Esophagus squamous epithelium (tissue), 5 donors: ENCODE measurements around the gene COL9A1. TPM values are rescaled to one million over a fixed set of nuclear protein-coding genes. Genes with fewer than 3 reads are reported as not detected.
"Not testable (repeated sequence)": the region's sequence is repeated elsewhere in the genome, so short reads cannot be mapped to it uniquely, and the experiment has no call there.

ENCODE experiments used
- DNase-seq: peaks from one replicate; lab custom pipeline; 2025; lab: John Stamatoyannopoulos, UW
- H3K27ac ChIP-seq, 4 donors: fragments of 200-600 bp; sonication (generic); one replicate each; pipeline ENCODE4 v1.5.1; 2016 to 2019; ENCODE audit warnings: mild to moderate bottlenecking in 1 of 4
- H3K27me3 ChIP-seq, 4 donors: fragments of 200-600 bp; sonication (generic); 1 replicate in 3 of 4; 2 replicates in 1 of 4; pipeline versions ENCODE4 v1.5.1 to v1.6.0; 2017 to 2021; ENCODE audit warnings: antibody characterized with exemption in 1 of 4
- H3K36me3 ChIP-seq, 3 donors: fragments of 200-600 bp; sonication (generic); one replicate each; pipeline ENCODE4 v1.5.1; 2016 to 2019
- H3K4me1 ChIP-seq, 3 donors: fragments of 200-600 bp; sonication (generic); one replicate each; pipeline ENCODE4 v1.5.1; 2017 to 2019
- H3K4me3 ChIP-seq, 4 donors: fragments of 200-600 bp; sonication (generic); 1 replicate in 3 of 4; 2 replicates in 1 of 4; pipeline ENCODE4 v1.5.1; 2016 to 2019; ENCODE audit warnings: mild to moderate bottlenecking in 2 of 4, moderate library complexity in 1 of 4
- H3K9me3 ChIP-seq, 3 donors: fragments of 200-600 bp; sonication (generic); one replicate each; pipeline ENCODE4 v1.5.1; 2016 to 2019
- POLR2A ChIP-seq, 4 donors: fragments of 450-650 bp; IDR thresholded peaks; one replicate each; pipeline ENCODE4 v1.6.1; 2017; ENCODE audit warnings: antibody characterized with exemption in 4 of 4, mild to moderate bottlenecking in 4 of 4, moderate library complexity in 3 of 4
- WGBS, 2 donors: methylation state at CpG; one replicate each; pipeline ENCODE4 v1.1.5; 2018; 5-methylcytosine and 5-hydroxymethylcytosine counted together
- intact Hi-C: fragments of 100-400 bp; cut with DNase I; formaldehyde crosslinking; loops from one replicate; pipeline ENCODE4 v1.15.0; 2022
- total RNA-seq, 4 donors: library from RNA; depleted of rRNA; stranded (reverse); fragments of >200 nt; gene quantifications; one replicate each; pipeline ENCODE4 v1.1.0, GENCODE V29; 2016
- TF ChIP-seq, protein P1 (sequence below), 6 experiments: fragments of 450-650 bp in 4 of 6; fragments of 200-600 bp in 2 of 6; sonication (generic) in 2 of 6; IDR thresholded peaks; one replicate each; pipeline ENCODE4 v1.5.1; 2016 to 2019; ENCODE audit warnings: antibody characterized with exemption in 6 of 6, mild to moderate bottlenecking in 4 of 6, moderate library complexity in 4 of 6
- donor health status: DM: yes; HTN: yes; CAD: no.

Gene COL9A1
- total RNA-seq, 4 donors from 2014 or later = 0.57 TPM; not detected in 3

DNA sequence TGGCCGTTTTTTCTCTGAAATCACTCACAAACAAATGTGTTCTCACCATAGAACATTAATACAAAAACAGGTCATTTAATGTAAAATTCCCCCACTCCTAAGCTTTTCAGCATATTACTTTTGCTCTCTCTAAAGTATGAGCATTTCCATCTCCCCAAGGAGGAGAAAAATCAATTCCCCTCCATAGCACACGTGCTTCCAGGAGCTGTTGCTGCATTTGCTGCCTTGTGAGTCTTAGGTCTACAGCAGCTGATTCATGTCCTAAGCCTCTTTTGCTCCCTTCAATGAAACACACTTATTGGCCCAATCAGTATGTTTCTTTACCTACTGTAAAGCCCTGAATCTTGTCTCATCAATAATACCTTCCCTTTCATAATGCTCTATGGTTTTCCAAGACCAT lies 6.4 kb upstream of the COL9A1 start:
- H3K27me3 ChIP-seq = no peaks in the 10 kb centered on the region
- no peak for DNase-seq
- H3K9me3 ChIP-seq = no peaks in the 10 kb centered on the region
- no peak overlapping the region for H3K27ac ChIP-seq
- H3K4me3 ChIP-seq = no peak overlapping the region
- 37 to 44% methylated on average over 2 of the region's 2 CpGs for WGBS, 2 donors
- no peaks in the 10 kb centered on the region for H3K36me3 ChIP-seq
- H3K4me1 ChIP-seq = no peaks in the 10 kb centered on the region
- TF ChIP-seq, protein P1, sequence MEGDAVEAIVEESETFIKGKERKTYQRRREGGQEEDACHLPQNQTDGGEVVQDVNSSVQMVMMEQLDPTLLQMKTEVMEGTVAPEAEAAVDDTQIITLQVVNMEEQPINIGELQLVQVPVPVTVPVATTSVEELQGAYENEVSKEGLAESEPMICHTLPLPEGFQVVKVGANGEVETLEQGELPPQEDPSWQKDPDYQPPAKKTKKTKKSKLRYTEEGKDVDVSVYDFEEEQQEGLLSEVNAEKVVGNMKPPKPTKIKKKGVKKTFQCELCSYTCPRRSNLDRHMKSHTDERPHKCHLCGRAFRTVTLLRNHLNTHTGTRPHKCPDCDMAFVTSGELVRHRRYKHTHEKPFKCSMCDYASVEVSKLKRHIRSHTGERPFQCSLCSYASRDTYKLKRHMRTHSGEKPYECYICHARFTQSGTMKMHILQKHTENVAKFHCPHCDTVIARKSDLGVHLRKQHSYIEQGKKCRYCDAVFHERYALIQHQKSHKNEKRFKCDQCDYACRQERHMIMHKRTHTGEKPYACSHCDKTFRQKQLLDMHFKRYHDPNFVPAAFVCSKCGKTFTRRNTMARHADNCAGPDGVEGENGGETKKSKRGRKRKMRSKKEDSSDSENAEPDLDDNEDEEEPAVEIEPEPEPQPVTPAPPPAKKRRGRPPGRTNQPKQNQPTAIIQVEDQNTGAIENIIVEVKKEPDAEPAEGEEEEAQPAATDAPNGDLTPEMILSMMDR (IDR thresholded peaks at IDR 0.05) = no peak
- no peak for TF ChIP-seq POLR2A (IDR thresholded peaks at IDR 0.05)
- intact Hi-C loops = no loop called here

DNA sequence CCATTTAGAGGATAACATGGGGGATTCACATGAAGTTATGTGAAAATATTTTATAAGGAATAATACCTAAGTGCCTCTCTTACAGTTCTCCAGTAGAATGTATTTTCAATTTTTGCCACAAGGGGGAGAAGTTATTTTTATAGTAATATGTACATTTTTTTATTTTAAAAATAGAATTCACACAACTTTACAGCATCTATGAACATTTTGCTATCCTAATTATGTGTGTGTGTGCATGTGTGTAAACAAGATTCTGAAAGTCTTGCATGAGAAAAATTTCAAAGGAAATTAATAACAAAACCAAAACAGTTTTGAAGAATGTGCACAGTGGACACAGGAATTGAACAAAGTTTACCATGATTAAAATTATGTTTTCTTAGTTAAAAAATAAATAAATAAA lies 5.3 kb upstream of the COL9A1 start:
- DNase-seq, H3K36me3 ChIP-seq, H3K4me3 ChIP-seq, intact Hi-C loops, H3K4me1 ChIP-seq, H3K27me3 ChIP-seq, H3K9me3 ChIP-seq, H3K27ac ChIP-seq: not testable (repeated sequence)
- TF ChIP-seq, protein P1 (IDR thresholded peaks at IDR 0.05) = peak in 2 of 6 experiments; percentile 12 to 29

DNA sequence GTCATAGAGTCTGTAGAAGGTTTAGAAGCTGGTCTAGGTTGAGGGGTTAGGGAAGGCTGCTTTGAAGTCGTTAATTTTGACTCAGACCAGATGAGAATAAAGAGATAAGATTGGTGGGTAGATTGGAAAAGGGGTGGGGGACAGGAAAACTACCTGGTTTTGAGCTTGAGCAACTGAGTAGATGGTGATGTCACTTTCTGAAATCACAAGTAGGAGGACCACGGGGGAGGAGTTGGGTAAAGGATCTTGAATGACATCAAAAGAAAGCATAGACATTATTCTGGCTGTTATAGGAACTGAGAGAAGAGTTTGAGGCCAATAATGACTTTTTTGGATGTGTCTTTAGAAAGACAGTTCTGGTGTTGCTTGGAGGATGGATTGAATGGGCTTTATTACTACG lies 4.1 kb upstream of the COL9A1 start:
- WGBS, 2 donors = 59 to 62% methylated on average over 3 of the region's 3 CpGs
- Histone ChIP-seq H3K27me3 (no peaks in the 10 kb centered on the region), H3K4me1 (no peaks in the 10 kb centered on the region), H3K27ac (no peak overlapping the region), H3K4me3 (no peak overlapping the region), H3K36me3 (no peaks in the 10 kb centered on the region), H3K9me3 (no peaks in the 10 kb centered on the region)
- intact Hi-C loops = no loop called here
- TF ChIP-seq POLR2A (IDR thresholded peaks at IDR 0.05) = no peak
- TF ChIP-seq, protein P1 (IDR thresholded peaks at IDR 0.05) = no peak
- DNase-seq = no peak

DNA sequence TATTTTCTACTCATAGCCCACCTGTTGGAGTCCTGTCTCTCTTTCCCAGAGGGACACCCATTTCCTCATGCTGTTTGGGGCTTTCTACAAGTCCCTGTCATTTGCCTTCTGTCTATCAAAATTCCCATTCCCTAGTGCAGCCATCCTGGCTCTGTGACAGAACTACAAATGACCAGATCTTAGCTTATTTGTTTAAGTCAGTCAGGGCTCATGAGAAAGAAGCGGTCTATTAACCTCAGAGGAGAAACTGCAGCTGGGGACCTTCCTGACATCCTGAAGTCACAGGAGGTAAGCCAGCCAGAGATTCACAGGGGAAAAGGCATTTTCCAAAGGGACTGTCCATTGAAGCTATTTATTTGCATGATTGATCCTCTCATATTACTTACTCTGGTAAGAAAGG lies 1.7 kb upstream of the COL9A1 start:
- Histone ChIP-seq H3K27me3 (no peaks in the 10 kb centered on the region), H3K4me3 (no peak overlapping the region), H3K27ac (no peak overlapping the region), H3K9me3 (no peaks in the 10 kb centered on the region), H3K4me1 (no peaks in the 10 kb centered on the region), H3K36me3 (no peaks in the 10 kb centered on the region)
- TF ChIP-seq, protein P1 (IDR thresholded peaks at IDR 0.05) = no peak
- no peak for TF ChIP-seq POLR2A (IDR thresholded peaks at IDR 0.05)
- WGBS, 2 donors = 33 to 78% methylated on average over 1 of the region's 1 CpG
- no peak for DNase-seq
- intact Hi-C loops = no loop called here

DNA sequence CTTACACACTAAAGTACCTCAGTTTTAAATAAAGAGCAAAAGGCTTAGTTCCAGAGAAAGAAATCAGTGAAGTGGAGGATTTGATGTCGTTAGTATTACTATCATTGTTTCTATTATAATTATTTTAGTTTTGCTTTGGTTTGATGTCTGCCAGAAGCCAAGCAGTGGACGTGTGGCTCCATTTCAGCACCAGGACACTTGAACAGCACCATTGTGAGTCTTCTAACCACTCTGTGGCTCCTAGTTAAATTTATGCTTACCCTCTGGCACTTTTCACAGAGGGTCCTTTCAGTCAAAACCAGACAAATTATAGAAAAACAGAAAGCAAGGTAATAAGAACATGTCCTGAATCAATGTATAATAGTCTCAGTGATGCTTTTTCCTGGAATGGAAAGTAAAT lies 3.4 kb downstream of the COL9A1 start:
- Histone ChIP-seq H3K27me3 (peaks cover 0 to 5% (median 0%) of the 10 kb centered on the region in 4 donors), H3K9me3 (no peaks in the 10 kb centered on the region), H3K4me3 (no peak overlapping the region), H3K36me3 (no peaks in the 10 kb centered on the region), H3K4me1 (no peaks in the 10 kb centered on the region), H3K27ac (no peak overlapping the region)
- intact Hi-C loops = no loop called here
- no peak for DNase-seq
- no peak for TF ChIP-seq POLR2A (IDR thresholded peaks at IDR 0.05)
- TF ChIP-seq, protein P1 (IDR thresholded peaks at IDR 0.05) = no peak
- 20 to 21% methylated on average over 2 of the region's 2 CpGs for WGBS, 2 donors
